Measurements from ENCODE around the gene TMA7B.
"Not testable (repeated sequence)": the region's sequence is repeated elsewhere in the genome, so short reads cannot be mapped to it uniquely, and the experiment has no call there.

The TMA7B gene

GRCh38 chr22:39972641-39973040, 12.4 kb downstream of the TMA7B start:
- DNase-seq = no peak
- in situ Hi-C loops (cut with MboI; ENCODE audit: low pct_unique_long_range_greater_than_20kb, low sequenced_read_pairs) = no loop called here

GRCh38 chr22:39973656-39974055, 13.5 kb downstream of the TMA7B start:
- no peak for DNase-seq

GRCh38 chr22:39974065-39974464, 13.9 kb downstream of the TMA7B start:
- in situ Hi-C loops (cut with MboI; ENCODE audit: low pct_unique_long_range_greater_than_20kb, low sequenced_read_pairs) = no loop called here
- DNase-seq = no peak

More at GRCh38 chr22:39973656-39974055, 13.5 kb downstream of the TMA7B start:
- in situ Hi-C loops (cut with MboI; ENCODE audit: low pct_unique_long_range_greater_than_20kb, low sequenced_read_pairs) = no loop called here

- no peak for DNase-seq
- in situ Hi-C loops (cut with MboI; ENCODE audit: low pct_unique_long_range_greater_than_20kb, low sequenced_read_pairs) = no loop called here
Observed at GRCh38 chr22:39979048-39979447, 18.9 kb downstream of the TMA7B start.

DNA sequence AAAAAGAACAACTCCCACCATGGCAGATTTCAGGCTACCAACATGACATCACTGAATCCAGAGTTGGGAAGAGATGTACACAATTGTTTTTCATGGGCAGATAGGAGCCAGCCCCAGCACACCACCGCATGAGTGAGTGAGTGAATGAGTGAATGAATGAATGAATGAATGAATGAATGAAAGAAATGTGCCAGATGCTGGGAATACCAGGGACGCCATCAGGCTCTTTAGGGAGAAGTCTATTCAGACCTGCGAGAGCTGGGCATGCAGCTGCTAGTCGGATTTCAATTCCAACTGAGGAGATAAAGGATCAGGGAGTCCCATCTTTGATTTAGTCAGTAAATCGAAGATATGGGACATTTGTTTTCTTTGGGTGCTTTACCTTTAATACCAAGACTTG, 19.3 kb downstream of the TMA7B start:
- DNase-seq = no peak
- in situ Hi-C loops (cut with MboI; ENCODE audit: low pct_unique_long_range_greater_than_20kb, low sequenced_read_pairs) = no loop called here

- DNase-seq = no peak
- in situ Hi-C loops (cut with MboI; ENCODE audit: low pct_unique_long_range_greater_than_20kb, low sequenced_read_pairs) = no loop called here
Observed at GRCh38 chr22:39980596-39980995, 20.4 kb downstream of the TMA7B start.

DNA sequence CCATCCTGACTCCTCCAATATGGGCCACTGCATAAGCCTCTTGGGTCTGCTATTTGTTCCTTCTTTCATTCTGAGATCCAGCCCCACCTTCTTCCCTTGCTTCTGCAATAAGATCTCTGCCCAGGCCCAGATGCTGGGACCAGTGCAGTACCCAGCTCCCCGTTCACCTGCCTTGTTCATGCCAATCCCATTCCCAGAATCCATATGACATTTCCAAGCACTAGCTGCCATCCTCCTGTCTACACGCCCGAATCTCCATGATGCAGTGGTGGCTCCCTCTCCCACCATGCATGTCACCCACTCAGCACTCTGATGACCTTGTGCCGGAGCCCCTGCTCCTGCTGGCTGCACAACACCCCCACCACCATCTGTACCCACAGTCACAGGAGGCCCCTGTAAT, 23.1 kb downstream of the TMA7B start:
- DNase-seq = no peak
- in situ Hi-C loops (cut with MboI; ENCODE audit: low pct_unique_long_range_greater_than_20kb, low sequenced_read_pairs) = no loop called here

GRCh38 chr22:39984006-39984405, 23.8 kb downstream of the TMA7B start:
- DNase-seq = no peak
- in situ Hi-C loops (cut with MboI; ENCODE audit: low pct_unique_long_range_greater_than_20kb, low sequenced_read_pairs) = no loop called here

DNA sequence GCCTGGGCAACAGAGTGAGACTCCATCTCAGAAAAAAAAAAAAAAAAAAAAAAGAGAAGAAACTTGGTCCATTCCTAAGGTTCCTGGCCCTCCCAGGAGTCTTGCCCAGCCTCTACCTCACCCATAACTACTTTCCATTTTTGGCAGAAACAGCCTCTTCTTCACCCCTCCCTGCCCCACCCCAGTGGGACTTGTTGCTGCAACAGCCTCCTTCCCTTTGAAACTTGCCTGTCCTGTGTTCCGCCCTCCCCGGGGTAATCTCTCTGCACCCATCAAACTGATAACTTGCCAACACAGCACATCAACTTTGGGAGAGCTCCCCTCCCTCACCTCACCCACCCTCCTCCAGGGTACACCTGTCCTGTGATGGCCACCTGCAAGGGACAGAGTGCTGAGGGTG, 24.5 kb downstream of the TMA7B start:
- in situ Hi-C loops (cut with MboI; ENCODE audit: low pct_unique_long_range_greater_than_20kb, low sequenced_read_pairs) = no loop called here
- no peak for DNase-seq

GRCh38 chr22:39985383-39986035, 25.3 kb downstream of the TMA7B start:
- in situ Hi-C loops (cut with MboI; ENCODE audit: low pct_unique_long_range_greater_than_20kb, low sequenced_read_pairs) = no loop called here
- DNase-seq = no peak

- in situ Hi-C loops (cut with MboI; ENCODE audit: low pct_unique_long_range_greater_than_20kb, low sequenced_read_pairs) = no loop called here
- DNase-seq = no peak
Observed at GRCh38 chr22:39988386-39989114, 28.4 kb downstream of the TMA7B start.

- no peak for DNase-seq
- in situ Hi-C loops (cut with MboI; ENCODE audit: low pct_unique_long_range_greater_than_20kb, low sequenced_read_pairs) = no loop called here
Observed at GRCh38 chr22:39989633-39990032, 29.4 kb downstream of the TMA7B start.

- in situ Hi-C loops (cut with MboI; ENCODE audit: low pct_unique_long_range_greater_than_20kb, low sequenced_read_pairs) = no loop called here
- no peak for DNase-seq
Observed at GRCh38 chr22:39990686-39991085, 30.5 kb downstream of the TMA7B start.

GRCh38 chr22:39991159-39991860, 31.1 kb downstream of the TMA7B start:
- DNase-seq = no peak

DNA sequence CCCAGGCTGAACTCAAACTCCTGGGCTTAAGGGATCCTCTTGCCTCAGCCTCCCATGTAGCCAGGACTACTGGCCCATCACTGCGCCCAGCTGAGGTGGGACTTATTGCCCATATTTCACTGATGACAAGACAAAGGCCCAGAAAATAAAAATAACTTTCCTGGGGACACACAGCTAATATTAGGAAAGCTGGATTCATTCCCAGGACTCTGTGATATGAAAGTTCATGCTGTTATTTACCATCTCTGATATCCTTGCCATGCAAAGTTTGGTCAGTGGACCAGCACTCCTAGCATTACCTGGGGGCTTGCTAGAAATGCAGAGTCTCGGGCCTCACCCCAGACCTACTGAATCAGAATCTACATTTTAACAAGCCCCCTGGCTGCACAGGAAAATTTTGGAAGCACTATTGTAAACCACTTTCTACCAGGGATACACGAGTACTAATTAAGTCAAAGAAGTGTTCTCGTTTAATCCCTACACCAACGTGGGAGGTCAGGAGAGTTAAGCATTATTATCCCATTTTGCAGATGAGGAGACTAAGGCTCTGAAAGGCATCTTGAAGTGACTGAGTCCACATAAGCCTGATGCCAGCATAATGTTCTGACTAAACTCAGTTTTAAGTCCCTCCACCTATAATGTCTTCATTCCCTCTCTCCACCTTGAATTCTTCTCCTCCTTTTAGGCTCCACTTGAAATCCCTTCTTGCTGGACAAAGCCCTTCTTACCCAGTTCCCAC, 32.1 kb downstream of the TMA7B start:
- no peak for DNase-seq
- in situ Hi-C loops (cut with MboI; ENCODE audit: low pct_unique_long_range_greater_than_20kb, low sequenced_read_pairs) = no loop called here

More at GRCh38 chr22:39991159-39991860, 31.1 kb downstream of the TMA7B start:
- in situ Hi-C loops (cut with MboI; ENCODE audit: low pct_unique_long_range_greater_than_20kb, low sequenced_read_pairs) = no loop called here

GRCh38 chr22:39992894-39993293, 32.7 kb downstream of the TMA7B start:
- in situ Hi-C loops (cut with MboI; ENCODE audit: low pct_unique_long_range_greater_than_20kb, low sequenced_read_pairs); DNase-seq: not testable (repeated sequence)

DNA sequence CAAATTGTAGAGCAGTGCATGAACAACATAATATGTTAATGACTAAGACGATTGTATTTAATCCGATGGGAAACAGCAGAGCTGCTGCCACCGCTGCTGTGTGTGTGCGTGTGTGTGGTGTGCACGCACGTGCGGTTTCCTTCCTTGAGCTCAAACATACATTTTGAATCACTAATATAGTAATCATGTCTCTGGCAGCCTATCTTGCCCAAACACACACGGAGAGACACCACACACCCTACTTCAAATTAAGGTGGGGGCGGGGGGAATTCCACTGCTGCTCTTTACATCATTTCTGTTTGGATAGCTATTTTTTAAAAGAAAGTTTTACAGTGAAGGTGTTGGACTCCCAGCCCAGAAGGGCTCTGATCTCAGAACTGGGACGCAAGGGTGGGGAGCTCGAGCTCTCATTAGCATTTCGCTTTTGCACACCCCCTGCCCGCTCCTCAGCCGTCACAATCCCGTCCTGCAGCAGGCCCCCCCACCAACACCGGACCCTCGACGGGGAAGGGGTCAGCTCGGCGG, 33.9 kb downstream of the TMA7B start:
- in situ Hi-C loops (cut with MboI; ENCODE audit: low pct_unique_long_range_greater_than_20kb, low sequenced_read_pairs) = no loop called here

GRCh38 chr22:39994566-39995392, 34.6 kb downstream of the TMA7B start, which contains the start of gene FAM83F:
Gene FAM83F, plus strand, starts transcription at chr22:39994954. Its CDS starts 89 bp downstream, at chr22:39995043.
- DNase-seq = no peak
- in situ Hi-C loops (cut with MboI; ENCODE audit: low pct_unique_long_range_greater_than_20kb, low sequenced_read_pairs) = no loop called here

More for the DNA sequence above, 33.9 kb downstream of the TMA7B start:
- DNase-seq = no peak
